ENCODE results near the gene TEX2. TPM values are rescaled to one million over a fixed set of nuclear protein-coding genes. Genes with fewer than 3 reads are reported as not detected.

The TEX2 gene
- total RNA-seq, 2 donors from 2014 or later: 42.6 to 44.4 TPM

DNA sequence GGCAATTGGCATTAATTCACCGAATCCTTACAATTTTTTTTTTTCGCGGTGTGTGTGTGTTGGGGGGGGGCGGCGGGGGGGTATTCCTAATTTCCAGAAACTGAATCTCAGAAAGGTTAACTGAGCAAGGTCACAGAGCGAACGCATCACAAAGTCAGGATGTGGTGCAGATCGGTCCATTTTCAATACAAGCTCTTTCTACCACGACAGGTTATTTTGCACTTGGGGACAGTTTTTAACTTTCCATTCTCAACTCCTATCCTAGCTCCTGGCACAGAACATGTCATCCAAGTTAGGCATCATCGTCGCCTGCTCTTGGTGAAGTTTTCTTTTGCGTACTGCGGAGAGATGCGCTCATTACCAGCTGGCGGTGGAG lies 117.7 kb downstream of the TEX2 start:
- Histone ChIP-seq H3K36me3 (peaks cover 5% of the 10 kb centered on the region), H3K27me3 (no peaks in the 10 kb centered on the region), H3K27ac (peak overlapping the region; percentile 97), H3K4me1 (peaks cover 0 to 29% of the 10 kb centered on the region in 2 donors), H3K9me3 (no peaks in the 10 kb centered on the region), H3K4me3 (peak overlapping the region; percentile 77 to 83)
- TF ChIP-seq, protein P1, sequence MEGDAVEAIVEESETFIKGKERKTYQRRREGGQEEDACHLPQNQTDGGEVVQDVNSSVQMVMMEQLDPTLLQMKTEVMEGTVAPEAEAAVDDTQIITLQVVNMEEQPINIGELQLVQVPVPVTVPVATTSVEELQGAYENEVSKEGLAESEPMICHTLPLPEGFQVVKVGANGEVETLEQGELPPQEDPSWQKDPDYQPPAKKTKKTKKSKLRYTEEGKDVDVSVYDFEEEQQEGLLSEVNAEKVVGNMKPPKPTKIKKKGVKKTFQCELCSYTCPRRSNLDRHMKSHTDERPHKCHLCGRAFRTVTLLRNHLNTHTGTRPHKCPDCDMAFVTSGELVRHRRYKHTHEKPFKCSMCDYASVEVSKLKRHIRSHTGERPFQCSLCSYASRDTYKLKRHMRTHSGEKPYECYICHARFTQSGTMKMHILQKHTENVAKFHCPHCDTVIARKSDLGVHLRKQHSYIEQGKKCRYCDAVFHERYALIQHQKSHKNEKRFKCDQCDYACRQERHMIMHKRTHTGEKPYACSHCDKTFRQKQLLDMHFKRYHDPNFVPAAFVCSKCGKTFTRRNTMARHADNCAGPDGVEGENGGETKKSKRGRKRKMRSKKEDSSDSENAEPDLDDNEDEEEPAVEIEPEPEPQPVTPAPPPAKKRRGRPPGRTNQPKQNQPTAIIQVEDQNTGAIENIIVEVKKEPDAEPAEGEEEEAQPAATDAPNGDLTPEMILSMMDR (IDR thresholded peaks at IDR 0.05): no peak
- DNase-seq (ENCODE audit: low spot score): no peak

DNA sequence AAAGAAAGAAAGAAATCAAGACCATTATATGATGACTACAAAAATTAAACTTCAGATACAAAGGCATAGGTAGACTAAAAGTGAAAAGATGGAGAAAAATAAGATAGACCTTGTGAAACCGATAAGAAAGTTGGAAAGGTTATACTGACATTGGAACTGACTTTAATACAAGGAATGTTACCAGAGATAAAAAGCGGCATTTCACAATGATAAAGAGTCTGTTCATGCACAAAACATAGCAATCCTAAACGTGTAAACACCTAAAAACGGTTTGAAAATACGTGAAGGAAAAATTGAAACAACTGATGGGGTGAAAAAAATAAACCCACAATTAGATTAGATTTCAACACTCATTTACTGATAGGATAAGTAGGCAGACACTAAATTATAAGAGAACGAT lies 123.5 kb downstream of the TEX2 start:
- no peaks in the 10 kb centered on the region for H3K27me3 ChIP-seq
- no peaks in the 10 kb centered on the region for H3K36me3 ChIP-seq
- no peak overlapping the region for H3K27ac ChIP-seq
- H3K9me3 ChIP-seq: no peaks in the 10 kb centered on the region
- no peak for DNase-seq (ENCODE audit: low spot score)
- peaks cover 0 to under 1% of the 10 kb centered on the region in 2 donors for H3K4me1 ChIP-seq
- TF ChIP-seq, protein P1 (IDR thresholded peaks at IDR 0.05): no peak
- H3K4me3 ChIP-seq: no peak overlapping the region

DNA sequence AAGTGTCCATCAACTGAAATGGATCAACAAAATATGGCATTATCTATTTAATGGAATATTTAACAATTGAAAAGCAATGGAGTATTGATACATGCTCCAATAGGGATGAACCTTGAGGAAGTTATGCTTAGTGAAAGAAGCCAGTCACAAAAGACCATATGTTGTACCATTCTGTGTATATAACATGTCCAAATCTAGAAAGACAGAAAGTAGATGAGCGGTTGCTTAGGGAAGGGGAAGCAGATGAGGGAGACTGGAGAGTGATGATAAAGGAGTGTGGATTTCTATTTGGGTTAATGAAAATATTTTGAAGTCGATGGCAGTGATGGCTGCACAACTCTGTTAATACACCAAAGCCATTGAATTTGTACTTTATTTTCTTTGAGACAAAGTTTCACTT lies 124.6 kb downstream of the TEX2 start:
- Histone ChIP-seq H3K27me3 (no peaks in the 10 kb centered on the region), H3K27ac (no peak overlapping the region), H3K4me3 (no peak overlapping the region), H3K9me3 (no peaks in the 10 kb centered on the region), H3K36me3 (no peaks in the 10 kb centered on the region), H3K4me1 (no peaks in the 10 kb centered on the region)
- TF ChIP-seq, protein P1 (IDR thresholded peaks at IDR 0.05): no peak
- DNase-seq (ENCODE audit: low spot score): no peak

DNA sequence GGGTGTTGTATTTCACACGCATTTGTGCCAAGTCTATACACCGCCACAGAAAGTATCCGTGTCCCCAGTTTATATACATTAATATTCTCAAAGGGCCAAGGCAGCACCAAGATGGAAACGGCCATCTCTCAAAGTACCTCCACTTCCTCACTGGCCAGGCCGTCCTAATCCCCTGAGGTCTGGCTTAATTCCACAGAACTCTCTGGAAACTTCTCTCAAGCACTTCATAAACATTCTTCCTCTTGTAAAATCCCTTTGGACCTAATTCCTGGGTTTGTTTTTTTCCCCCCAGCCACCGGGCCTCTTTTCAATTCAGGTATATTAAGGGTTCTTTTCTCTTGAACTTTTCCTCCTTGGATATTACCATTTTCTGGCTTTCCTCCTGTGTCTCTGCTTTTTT lies 128.1 kb downstream of the TEX2 start:
- DNase-seq (ENCODE audit: low spot score): no peak
- Histone ChIP-seq H3K27me3 (no peaks in the 10 kb centered on the region), H3K9me3 (no peaks in the 10 kb centered on the region), H3K36me3 (no peaks in the 10 kb centered on the region), H3K27ac (no peak overlapping the region), H3K4me1 (peaks cover 0 to 14% of the 10 kb centered on the region in 2 donors), H3K4me3 (no peak overlapping the region)
- TF ChIP-seq, protein P1 (IDR thresholded peaks at IDR 0.05): no peak

DNA sequence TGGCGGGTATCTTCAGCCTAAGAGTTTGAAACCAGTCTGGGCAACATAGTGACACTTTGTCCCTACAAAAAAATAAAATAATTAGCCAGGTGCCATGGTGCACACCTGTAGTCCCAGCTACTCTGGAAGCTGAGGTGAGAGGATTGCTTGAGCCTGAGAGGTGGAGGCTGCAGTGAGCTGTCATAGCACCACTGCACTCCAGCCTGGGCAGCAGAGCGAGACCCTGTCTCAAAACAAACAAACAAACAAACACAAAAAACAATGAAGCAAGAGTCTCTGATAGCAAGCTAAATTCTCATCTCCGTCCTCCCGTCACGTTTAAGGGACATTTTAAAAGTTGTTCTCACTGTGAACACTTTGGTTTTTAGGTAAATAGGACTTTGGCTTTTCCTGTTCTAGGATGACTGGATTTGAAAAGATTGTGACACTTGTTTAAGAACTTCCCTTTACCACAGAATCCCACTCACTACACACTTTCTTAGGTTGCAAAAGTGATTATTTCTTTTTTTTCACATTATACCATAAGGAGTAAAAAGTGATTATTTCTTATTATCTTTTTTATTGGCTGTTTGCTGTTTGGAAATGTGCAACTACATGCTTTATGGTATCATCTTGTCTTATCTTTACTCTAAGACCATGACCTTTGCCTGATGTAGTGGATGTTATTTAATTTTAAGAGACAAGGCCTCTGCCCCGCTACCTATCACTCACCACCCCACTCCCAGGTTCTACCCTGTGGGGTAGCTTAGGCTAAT lies 128.7 kb downstream of the TEX2 start:
- Histone ChIP-seq H3K36me3 (no peaks in the 10 kb centered on the region), H3K4me3 (no peak overlapping the region), H3K27ac (no peak overlapping the region), H3K4me1 (peaks cover 0 to 14% of the 10 kb centered on the region in 2 donors), H3K27me3 (no peaks in the 10 kb centered on the region), H3K9me3 (no peaks in the 10 kb centered on the region)
- no peak for DNase-seq (ENCODE audit: low spot score)
- TF ChIP-seq, protein P1 (IDR thresholded peaks at IDR 0.05): no peak
